ENCODE measurements around the gene CD1D.
A peak's percentile ranks its signal among the peaks of the same experiment; 100 is the strongest.
"Not testable (repeated sequence)": the region's sequence is repeated elsewhere in the genome, so short reads cannot be mapped to it uniquely, and the experiment has no call there.

Gene CD1D

DNA sequence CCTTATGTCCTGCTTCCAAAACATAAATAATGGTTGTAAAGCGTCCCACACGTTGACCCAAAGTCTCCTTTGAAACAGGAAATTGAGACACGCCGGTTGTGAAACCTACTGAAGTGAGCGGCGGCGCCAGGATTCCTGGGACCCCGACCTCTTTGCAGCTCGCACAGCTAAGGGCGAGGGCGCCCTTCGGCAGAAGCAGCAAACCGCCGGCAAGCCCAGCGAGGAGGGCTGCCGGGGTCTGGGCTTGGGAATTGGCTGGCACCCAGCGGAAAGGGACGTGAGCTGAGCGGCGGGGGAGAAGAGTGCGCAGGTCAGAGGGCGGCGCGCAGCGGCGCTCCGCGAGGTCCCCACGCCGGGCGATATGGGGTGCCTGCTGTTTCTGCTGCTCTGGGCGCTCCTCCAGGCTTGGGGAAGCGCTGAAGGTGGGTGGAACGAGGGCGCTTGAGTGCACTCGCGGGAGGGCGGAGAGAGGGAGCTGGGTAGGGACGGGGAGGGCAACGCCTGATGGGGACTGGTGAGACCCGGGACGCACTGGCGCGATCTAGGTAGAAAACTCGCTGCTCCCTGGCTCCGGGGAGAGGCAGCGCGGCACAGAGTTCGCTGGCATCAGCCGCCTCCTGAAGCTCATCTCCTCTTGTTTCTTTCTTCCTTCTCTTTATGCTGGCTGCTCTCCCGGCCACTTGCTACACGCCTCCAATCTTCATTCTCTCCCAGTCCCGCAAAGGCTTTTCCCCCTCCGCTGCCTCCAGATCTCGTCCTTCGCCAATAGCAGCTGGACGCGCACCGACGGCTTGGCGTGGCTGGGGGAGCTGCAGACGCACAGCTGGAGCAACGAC, at the start of gene CD1D:
CD1D (plus strand) TSS at position 155 of the 836 bp plus-strand sequence; CDS start at position 362, 207 bp downstream.
- DNase-seq = no peak

GRCh38 chr1:158131217-158131616, 49.5 kb upstream of the CD1D start:
- DNase-seq = no peak

- no peak for DNase-seq
Observed at GRCh38 chr1:158140764-158141192, 39.9 kb upstream of the CD1D start.

GRCh38 chr1:158145173-158145719, 35.4 kb upstream of the CD1D start:
- peak; percentile 14 for DNase-seq

DNA sequence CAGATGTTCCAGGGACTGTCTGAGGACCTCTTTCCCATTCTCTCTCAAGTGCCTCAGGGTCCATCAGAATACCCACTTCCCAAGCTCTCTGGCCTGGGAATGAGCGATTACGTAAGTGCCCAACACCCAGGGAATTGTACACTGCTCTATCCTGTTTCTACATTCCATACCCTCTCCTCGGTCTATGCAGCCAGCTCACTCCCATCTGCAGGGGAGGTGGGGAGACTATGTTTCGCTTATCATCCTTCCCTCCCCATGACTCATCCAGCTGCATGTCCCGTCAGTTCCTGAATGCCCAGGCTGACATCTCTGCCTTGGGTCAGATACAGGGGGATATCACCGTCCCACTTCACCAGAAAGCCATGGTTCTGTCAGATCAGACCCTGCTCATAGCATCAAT, 34.5 kb upstream of the CD1D start:
- DNase-seq = peak; percentile 8

- no peak for DNase-seq
Observed at GRCh38 chr1:158146739-158147138, 34.0 kb upstream of the CD1D start.

DNA sequence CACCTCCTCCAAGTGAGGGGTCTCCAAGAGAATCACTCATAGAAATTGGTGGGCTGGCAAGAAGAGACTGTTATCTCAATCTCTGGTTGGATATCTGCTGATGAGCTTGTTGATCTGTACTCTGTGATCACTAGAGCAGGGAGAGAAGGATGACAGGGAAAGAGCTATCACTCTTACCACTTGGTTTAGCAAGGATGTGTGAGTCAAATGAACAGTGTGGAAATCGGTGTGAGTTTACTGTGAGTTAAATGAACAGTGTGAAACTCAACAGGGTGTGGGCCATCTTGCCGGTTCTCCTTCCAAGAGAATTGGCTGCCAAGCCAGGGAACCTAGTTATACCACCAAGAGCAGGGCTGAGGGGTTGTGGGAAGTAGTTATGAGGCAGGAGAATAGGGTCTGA, 33.3 kb upstream of the CD1D start:
- DNase-seq = no peak

DNA sequence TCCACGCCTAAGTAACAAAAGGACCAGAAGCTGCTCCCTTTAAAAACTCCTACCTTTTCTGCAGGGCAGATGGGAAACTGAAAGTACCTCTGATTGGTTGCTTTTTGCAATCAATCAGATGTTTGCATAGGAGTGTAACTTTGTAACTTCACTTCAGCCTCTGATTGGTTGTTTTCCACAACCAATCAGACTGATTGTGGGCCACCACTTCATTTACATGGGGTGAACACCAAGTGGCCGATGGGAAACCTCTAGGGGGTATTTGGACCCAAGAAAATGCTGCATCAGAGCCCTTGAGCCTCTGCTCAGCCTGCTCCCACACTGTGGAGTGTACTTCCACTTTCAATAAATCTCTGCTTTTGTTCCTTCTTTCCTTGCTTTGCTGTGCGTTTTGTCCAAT, 32.8 kb upstream of the CD1D start:
- no peak for DNase-seq

DNA sequence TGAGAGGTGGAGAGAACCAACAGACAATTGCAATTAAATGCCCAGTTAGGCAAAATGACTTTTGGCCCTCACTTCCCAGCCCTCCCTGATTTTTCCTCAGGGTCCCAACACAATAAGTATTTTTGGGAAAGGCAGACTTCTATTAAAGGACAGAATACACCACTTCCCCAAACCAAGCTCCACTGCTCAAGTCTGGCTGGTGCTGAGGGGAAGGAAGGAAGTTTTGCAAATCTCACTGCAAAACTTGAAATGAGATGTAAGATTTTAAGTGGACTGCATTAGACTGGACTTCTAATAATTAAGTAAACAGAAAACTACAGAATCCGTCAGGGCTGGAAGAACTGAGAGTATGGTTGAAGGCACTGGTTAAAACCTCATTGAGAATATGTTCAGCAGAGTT, 32.2 kb upstream of the CD1D start:
- no peak for DNase-seq

DNA sequence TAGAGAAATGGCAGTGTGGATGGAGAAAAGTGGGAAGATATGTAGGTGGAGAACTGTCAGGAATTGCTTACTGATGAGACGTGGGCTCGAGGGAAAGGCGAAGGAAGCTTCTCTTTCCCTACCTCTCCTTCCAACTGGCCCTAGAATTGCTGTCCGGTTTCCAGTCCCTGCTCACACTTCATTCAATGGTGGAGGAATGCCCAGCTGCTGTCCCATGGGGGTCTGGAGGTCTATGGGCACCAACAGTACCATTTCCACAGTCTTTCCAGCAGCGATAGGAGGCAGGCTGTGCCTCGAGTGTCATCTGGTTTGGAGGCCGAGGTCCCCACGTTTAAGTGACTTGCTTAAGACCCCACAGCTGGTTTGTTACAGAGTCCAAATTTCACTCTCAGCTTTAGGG, 31.5 kb upstream of the CD1D start:
- DNase-seq = no peak

- DNase-seq = peak; percentile 98
Observed at GRCh38 chr1:158149577-158150269, 31.0 kb upstream of the CD1D start.

DNA sequence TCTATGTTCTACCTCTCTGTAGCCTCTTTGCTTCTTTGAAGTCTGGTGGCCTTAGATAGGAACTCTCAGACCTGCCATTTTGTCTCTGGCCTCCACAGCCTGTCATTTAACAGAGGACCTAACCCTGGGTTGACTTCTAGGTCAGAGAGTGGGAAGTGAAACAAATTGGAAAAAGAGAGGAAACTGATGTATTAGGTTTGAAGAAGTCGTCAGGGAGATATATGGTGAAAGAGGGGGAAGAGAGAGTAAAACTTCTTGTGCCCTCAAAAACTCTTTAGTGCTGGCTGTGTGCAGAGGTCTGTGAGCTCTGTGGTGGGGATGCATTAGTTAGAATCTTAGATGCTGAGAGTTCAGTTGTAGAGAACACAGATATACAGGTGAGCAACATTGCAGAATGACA, 30.2 kb upstream of the CD1D start:
- no peak for DNase-seq

DNA sequence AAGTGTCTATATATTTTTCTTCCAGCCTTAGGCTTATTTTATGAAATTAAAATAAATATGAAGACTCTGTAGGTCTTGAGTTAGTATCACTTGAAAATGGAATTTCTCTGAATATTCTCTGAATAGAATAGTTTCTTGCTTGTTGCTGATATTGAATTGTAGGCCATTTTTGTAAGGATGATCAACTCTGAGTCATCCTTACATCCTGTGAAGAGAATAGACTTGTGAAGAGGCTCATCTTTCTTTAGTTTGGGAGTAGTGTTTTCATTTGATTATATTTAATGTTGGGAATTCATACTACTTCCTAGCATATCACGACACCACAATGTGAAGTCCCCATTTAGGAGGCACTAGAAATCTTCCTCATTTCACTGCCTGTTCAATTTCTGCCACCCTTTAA, 27.5 kb upstream of the CD1D start:
- no peak for DNase-seq

GRCh38 chr1:158153746-158154444, 26.8 kb upstream of the CD1D start:
- no peak for DNase-seq

- no peak for DNase-seq
Observed at GRCh38 chr1:158154501-158154900, 26.2 kb upstream of the CD1D start.

- DNase-seq = no peak
Observed at GRCh38 chr1:158155673-158156072, 25.0 kb upstream of the CD1D start.

DNA sequence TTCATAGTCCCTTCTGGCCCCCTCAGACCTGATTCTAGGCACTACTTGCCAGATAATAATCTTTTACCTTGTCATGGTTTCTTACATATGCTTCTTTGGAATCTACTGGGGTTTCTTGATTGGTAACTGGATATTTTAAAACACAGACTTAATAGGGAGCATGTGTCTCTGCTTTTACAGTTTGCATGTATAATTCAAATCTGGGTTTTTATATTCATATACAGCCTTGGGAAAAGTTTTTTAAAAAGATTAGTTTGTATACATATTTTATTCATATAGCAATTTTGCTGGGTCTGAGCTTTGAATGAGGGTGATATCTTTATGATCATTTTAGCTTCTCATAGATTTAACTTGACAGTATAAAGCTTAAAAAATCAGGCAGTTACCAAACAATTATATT, 21.1 kb upstream of the CD1D start:
- DNase-seq = no peak

DNA sequence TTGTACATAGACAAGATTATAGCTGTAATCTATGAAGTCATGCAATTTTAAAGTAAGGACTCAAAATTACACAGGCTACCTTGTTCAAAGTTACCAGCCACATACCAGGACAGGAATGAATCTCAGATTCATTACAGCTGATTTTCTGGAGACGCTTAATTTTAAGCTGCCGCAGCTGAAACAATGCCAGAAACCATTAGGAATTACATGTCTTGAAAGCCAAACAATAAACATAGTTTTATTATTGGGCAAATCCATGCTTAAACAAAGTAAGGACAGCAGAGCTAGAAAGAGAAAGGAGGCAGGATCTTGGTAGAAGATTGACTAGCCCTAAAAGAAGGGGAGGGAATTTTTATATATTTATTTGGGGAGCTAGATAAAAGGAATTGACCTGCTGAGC, 19.2 kb upstream of the CD1D start:
- no peak for DNase-seq

GRCh38 chr1:158163000-158163947, 17.4 kb upstream of the CD1D start:
- no peak for DNase-seq

GRCh38 chr1:158169105-158169504, 11.6 kb upstream of the CD1D start:
- no peak for DNase-seq

DNA sequence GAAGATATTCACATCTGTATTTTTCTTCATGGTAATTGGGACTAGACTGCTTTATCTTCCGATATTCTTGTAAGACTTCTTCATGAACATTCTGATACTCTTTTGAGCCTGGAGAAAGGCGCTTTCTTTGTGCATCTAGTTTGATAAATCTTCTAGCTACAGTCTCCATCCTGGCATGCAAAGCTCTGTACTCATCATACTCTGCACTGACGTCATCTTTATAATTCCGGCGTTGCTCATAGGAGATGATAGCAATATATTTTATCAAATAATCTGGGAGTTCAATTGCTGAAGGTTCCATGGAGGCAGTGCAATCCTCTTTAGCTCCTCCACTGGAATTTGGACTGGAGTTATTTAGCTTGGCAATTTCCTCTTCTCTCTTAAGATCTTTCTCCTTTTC, 4.8 kb upstream of the CD1D start:
- not testable (repeated sequence) for DNase-seq

DNA sequence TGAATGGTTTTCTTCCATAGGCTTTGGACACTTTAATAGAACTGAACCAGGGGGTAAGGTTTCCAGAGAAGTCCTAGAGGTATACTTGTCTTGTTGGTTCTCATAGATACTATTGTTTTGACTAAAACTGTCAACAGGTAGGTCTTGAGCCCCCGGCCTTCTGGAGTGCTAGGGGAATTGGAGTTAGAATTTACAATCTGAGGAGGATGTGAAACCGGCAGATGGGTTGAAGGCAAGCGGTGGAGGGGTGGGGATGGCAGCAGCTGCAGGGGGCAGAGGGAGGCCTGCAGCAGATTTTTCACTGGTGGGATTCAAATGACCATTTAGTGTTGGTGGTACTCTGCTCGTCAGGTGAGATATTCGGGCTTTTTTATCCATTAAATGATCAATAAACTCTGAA, 4.3 kb upstream of the CD1D start:
- no peak for DNase-seq
